ENCODE results near the gene PPP1R36.

The PPP1R36 gene

DNA sequence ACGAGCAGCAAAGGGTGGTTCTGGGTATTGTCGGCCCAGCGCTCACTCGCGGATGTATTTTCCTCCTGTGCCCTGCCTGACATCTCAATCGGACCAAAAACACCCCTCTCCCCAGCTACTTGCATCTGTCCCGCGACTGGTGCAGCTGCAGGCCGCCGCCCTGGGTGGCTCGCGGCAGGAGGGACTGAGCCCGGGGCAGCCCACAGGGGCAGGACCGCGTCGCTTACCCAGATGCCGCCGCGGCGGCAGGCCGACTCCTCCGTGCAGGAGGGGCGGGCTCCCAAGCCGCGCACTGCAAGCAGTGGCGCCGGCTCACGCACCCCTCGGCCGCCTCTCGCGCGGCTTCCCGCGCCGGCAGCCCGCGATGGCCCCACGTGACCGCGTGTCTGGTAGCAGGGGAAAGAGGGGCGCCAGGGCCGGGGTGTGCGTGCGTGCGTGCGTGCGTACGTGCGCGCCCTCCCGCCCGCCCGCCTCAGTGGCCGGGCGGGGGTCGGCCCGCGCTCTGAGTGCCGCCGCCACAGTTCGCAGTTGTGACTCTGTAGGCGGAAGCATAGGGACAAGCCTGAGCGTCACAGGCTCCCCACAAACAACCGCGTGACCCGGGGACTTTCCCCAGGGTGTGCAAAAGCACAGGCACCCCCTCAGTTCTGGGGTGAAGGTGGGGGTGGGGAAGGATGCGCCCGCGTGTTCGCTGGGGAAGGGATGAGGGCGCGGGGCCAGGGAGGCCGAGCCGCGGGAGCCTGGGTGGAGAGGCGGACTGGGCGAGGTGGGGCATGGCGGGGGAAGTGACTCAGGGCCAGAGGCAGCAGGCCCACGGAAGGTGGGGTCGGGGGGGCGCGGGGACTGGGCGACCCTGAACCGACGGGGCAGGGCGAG lies 46.1 kb upstream of the PPP1R36 start, which contains the start of gene ZBTB25:
Gene ZBTB25 (minus strand): TSS at position 405 of the 876 bp plus-strand sequence. CDS start 13,305 bp downstream, outside the sequence.
- H3K4me3 ChIP-seq (ENCODE audit: low read depth, low read length): peak within 1 kb of the TSS; percentile 82
- DNase-seq (ENCODE audit: low read depth): peak; percentile 94
- TF ChIP-seq, protein P1, sequence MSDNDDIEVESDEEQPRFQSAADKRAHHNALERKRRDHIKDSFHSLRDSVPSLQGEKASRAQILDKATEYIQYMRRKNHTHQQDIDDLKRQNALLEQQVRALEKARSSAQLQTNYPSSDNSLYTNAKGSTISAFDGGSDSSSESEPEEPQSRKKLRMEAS (IDR thresholded peaks at IDR 0.05; ENCODE audit: low read depth, low read length): peak; percentile 83
- TF ChIP-seq POLR2A (IDR thresholded peaks at IDR 0.05; ENCODE audit: extremely low read depth, insufficient read length) (peak; percentile 85), CTCF (IDR thresholded peaks at IDR 0.05; ENCODE audit: low read depth, low read length) (no peak), MYC (IDR thresholded peaks at IDR 0.05; ENCODE audit: low read depth, low read length) (peak; percentile 65)

GRCh38 chr14:64504310-64504896 lies 45.4 kb upstream of the PPP1R36 start, which contains the start of gene ZBTB1:
Gene ZBTB1 (plus strand): TSS chr14:64504770. CDS start chr14:64521505, 16,735 bp downstream.
- DNase-seq (ENCODE audit: low read depth): peak; percentile 95
- TF ChIP-seq POLR2A (IDR thresholded peaks at IDR 0.05; ENCODE audit: extremely low read depth, insufficient read length) (peak; percentile 59), MYC (IDR thresholded peaks at IDR 0.05; ENCODE audit: low read depth, low read length) (peak; percentile 8), CTCF (IDR thresholded peaks at IDR 0.05; ENCODE audit: low read depth, low read length) (no peak)
- TF ChIP-seq, protein P1 (IDR thresholded peaks at IDR 0.05; ENCODE audit: low read depth, low read length): no peak
- peak within 1 kb of the TSS; percentile 75 for H3K4me3 ChIP-seq (ENCODE audit: low read depth, low read length)

GRCh38 chr14:64504897-64505794 lies 44.6 kb upstream of the PPP1R36 start:
- TF ChIP-seq, protein P1 (IDR thresholded peaks at IDR 0.05; ENCODE audit: low read depth, low read length): no peak
- DNase-seq (ENCODE audit: low read depth): peak; percentile 90
- peak overlapping the region; percentile 75 for H3K4me3 ChIP-seq (ENCODE audit: low read depth, low read length)

- H3K4me3 ChIP-seq (ENCODE audit: low read depth, low read length): peak overlapping the region; percentile 14
- peak; percentile 21 for DNase-seq (ENCODE audit: low read depth)
- TF ChIP-seq CTCF (IDR thresholded peaks at IDR 0.05; ENCODE audit: low read depth, low read length) (no peak), MYC (IDR thresholded peaks at IDR 0.05; ENCODE audit: low read depth, low read length) (no peak), POLR2A (IDR thresholded peaks at IDR 0.05; ENCODE audit: extremely low read depth, insufficient read length) (no peak)
- TF ChIP-seq, protein P1 (IDR thresholded peaks at IDR 0.05; ENCODE audit: low read depth, low read length): no peak
These were observed 43.0 kb upstream of the PPP1R36 start for GRCh38 chr14:64506721-64507120.

DNA sequence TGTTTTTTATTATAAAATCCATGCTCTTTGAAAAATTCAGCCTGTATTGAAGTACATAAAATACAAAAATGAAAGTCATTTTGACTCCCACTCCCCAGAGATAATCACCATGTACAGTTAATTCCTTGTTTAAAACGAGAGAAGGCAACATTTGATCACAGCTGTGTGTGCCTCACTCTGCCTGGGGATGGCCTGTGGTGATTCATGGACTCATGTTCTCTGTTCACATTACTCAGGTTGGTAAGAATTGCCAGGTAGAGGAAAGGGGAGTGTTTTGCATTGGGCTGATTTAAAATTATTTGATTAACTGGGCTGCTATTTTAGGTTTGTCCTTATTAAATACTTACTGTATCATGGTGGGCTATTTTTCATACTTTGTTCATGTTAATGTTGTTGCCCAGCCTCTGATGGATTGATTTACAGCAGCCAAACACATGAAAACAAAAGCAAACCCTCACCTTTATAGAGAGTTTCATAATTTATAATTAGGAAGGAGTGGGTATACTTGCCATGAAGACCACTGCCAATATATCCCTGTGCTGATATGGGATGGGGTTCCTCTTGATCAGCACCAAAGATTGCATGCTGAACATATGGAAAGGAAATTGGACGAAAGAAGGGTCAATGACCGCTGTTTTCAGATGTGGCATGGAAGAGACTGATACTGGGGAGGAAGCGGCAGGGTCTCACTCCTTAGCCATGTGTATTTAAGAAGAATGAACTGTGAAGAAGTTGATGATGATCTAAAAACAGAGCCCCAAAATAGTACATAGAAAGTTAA lies 42.2 kb upstream of the PPP1R36 start:
- peak overlapping the region; percentile 16 for H3K4me3 ChIP-seq (ENCODE audit: low read depth, low read length)
- no peak for DNase-seq (ENCODE audit: low read depth)
- TF ChIP-seq, protein P1 (IDR thresholded peaks at IDR 0.05; ENCODE audit: low read depth, low read length): no peak
- TF ChIP-seq CTCF (IDR thresholded peaks at IDR 0.05; ENCODE audit: low read depth, low read length) (no peak), POLR2A (IDR thresholded peaks at IDR 0.05; ENCODE audit: extremely low read depth, insufficient read length) (no peak), MYC (IDR thresholded peaks at IDR 0.05; ENCODE audit: low read depth, low read length) (no peak)
